ENCODE measurements around the gene NDUFS3.
A peak's percentile ranks its signal among the peaks of the same experiment; 100 is the strongest.
"Not testable (repeated sequence)": the region's sequence is repeated elsewhere in the genome, so short reads cannot be mapped to it uniquely, and the experiment has no call there.

NDUFS3 gene

DNA sequence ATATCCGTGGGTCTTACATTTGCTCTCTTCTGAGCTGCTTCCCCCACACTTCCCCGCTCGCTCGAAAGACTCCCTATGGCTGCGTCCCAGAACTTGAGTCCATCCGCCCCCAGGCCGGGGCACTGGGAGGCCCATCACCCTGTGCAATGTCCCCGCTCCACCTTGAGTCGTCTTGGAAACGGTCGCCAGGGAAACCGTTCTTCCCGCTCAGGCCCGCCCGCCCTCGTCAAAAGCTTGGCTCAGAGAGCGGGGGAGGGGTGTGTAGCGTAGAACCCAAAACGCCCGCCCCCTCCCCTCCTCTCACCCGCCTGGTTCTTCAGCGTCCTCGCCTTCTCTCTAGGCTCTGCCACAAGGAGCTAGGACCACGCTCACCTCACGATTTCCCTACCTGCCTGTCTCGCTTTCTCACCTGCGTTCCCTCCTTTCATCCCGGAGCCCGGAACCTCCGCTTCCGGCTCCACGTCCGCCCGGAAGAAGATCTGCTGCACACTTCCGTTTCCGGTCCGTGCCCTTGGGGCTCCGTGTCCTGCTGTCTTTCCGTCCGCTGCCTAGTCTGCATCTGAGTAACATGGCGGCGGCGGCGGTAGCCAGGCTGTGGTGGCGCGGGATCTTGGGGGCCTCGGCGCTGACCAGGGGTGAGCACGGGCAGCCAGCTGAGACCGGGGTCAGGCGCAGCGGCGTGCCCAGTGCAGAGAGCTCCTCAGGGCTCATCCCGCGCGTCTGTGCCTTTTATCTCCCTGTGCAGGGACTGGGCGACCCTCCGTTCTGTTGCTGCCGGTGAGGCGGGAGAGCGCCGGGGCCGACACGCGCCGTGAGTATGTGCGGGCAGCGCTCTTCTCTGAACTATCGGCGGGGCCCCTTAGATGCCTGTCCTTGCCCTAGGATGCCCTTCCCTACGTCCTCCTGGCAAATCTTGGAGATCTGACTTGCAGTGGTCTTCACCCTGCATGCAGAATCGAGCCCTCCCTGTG lies at the start of gene NDUFS3, which contains the start of gene KBTBD4:
NDUFS3 (plus strand) TSS at position 551 of the 971 bp plus-strand sequence; CDS start at position 569, 18 bp downstream.
KBTBD4 (minus strand) TSS at position 447 of the 971 bp plus-strand sequence; CDS start at position 428, 19 bp downstream.
- no peaks in the 10 kb centered on the region for H3K27me3 ChIP-seq (ENCODE audit: low read depth, low read length)
- H3K27ac ChIP-seq (ENCODE audit: low read length), result peak within 1 kb of the TSS; percentile 56
- H3K4me2 ChIP-seq (ENCODE audit: low read length), result peak within 1 kb of the TSS; percentile 95
- peak within 1 kb of the TSS; percentile 87 for H3K9ac ChIP-seq (ENCODE audit: low read length)
- H3K9me3 ChIP-seq (ENCODE audit: insufficient read depth, low read length), result no peaks in the 10 kb centered on the region
- H2AFZ ChIP-seq (ENCODE audit: low read depth, low read length), result no peak within 1 kb of the TSS; the same call in none of the 2 replicates
- no peaks in the 10 kb centered on the region for H4K20me1 ChIP-seq (ENCODE audit: insufficient read depth, low read length)
- H3K36me3 ChIP-seq (replicated peaks; ENCODE audit: low read depth, low read length), result peaks cover 46% of the 10 kb centered on the region
- peaks cover 50% of the 10 kb centered on the region for H3K79me2 ChIP-seq (ENCODE audit: low read length)
- TF ChIP-seq EZH2phosphoT487 (IDR thresholded peaks at IDR 0.05; ENCODE audit: low read depth), result no peak
- TF ChIP-seq, protein P1, sequence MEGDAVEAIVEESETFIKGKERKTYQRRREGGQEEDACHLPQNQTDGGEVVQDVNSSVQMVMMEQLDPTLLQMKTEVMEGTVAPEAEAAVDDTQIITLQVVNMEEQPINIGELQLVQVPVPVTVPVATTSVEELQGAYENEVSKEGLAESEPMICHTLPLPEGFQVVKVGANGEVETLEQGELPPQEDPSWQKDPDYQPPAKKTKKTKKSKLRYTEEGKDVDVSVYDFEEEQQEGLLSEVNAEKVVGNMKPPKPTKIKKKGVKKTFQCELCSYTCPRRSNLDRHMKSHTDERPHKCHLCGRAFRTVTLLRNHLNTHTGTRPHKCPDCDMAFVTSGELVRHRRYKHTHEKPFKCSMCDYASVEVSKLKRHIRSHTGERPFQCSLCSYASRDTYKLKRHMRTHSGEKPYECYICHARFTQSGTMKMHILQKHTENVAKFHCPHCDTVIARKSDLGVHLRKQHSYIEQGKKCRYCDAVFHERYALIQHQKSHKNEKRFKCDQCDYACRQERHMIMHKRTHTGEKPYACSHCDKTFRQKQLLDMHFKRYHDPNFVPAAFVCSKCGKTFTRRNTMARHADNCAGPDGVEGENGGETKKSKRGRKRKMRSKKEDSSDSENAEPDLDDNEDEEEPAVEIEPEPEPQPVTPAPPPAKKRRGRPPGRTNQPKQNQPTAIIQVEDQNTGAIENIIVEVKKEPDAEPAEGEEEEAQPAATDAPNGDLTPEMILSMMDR (IDR thresholded peaks at IDR 0.05; ENCODE audit: low read depth, low read length), result no peak
- H3K4me1 ChIP-seq (ENCODE audit: low read length), result peaks cover 16% of the 10 kb centered on the region
- H3K4me3 ChIP-seq (ENCODE audit: low read length), result peak within 1 kb of the TSS; percentile 90

DNA sequence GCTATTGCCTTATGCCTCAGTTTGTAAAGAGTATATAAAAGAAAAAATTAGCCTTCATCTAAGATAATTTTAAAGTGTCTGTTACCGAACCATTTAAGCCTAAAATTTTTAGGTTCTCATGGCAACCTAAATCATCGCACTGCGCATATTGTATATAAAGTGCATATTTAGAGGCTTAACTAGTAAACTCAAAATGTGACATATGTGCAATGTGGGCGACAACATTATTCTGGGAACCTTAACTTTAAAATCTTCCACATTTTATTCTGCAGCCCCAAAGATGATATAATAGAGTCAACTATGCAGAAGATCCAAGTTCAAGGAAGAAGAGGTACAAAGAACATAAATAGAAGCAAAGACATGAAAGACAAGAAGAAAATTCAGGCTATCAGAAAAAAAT lies 48.9 kb upstream of the NDUFS3 start:
- Histone ChIP-seq H2AFZ (ENCODE audit: low read depth, low read length) (no peak overlapping the region), H4K20me1 (ENCODE audit: insufficient read depth, low read length) (peaks cover 85% of the 10 kb centered on the region), H3K4me1 (ENCODE audit: low read length) (peaks cover 23% of the 10 kb centered on the region), H3K27ac (ENCODE audit: low read length) (no peak overlapping the region), H3K9ac (ENCODE audit: low read length) (no peak overlapping the region), H3K9me3 (ENCODE audit: insufficient read depth, low read length) (no peaks in the 10 kb centered on the region), H3K36me3 (replicated peaks; ENCODE audit: low read depth, low read length) (peaks cover 9% of the 10 kb centered on the region), H3K79me2 (ENCODE audit: low read length) (peaks cover 100% of the 10 kb centered on the region), H3K4me3 (ENCODE audit: low read length) (no peak overlapping the region), H3K27me3 (ENCODE audit: low read depth, low read length) (no peaks in the 10 kb centered on the region), H3K4me2 (ENCODE audit: low read length) (no peak overlapping the region)
- TF ChIP-seq, protein P1 (IDR thresholded peaks at IDR 0.05; ENCODE audit: low read depth, low read length), result no peak
- no peak for TF ChIP-seq EZH2phosphoT487 (IDR thresholded peaks at IDR 0.05; ENCODE audit: low read depth)

DNA sequence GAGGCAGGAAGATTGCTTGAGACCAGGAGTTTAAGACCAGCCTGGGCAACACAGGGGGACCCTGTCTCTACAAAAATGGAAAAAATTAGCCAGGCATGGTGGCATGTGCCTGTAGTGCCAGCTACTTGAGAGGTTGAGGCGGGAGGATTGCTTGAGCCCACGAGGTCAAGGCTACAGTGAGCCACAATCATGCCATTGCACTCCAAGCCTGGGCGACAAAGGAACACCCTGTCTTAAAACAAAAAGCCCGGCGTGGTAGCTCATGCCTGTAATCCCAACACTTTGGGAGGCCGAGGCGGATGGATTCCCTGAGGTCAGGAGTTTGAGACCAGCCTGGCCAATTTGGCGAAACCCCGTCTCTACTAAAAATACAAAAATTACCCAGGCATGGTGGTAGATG lies 48.2 kb upstream of the NDUFS3 start:
- H3K9me3 ChIP-seq (ENCODE audit: insufficient read depth, low read length); H3K27me3 ChIP-seq (ENCODE audit: low read depth, low read length); H3K4me3 ChIP-seq (ENCODE audit: low read length); H3K9ac ChIP-seq (ENCODE audit: low read length); H3K4me2 ChIP-seq (ENCODE audit: low read length); H2AFZ ChIP-seq (ENCODE audit: low read depth, low read length); H3K27ac ChIP-seq (ENCODE audit: low read length); H3K36me3 ChIP-seq (replicated peaks; ENCODE audit: low read depth, low read length): not testable (repeated sequence)
- peaks cover 15% of the 10 kb centered on the region for H3K4me1 ChIP-seq (ENCODE audit: low read length)
- H3K79me2 ChIP-seq (ENCODE audit: low read length), result peaks cover 100% of the 10 kb centered on the region
- H4K20me1 ChIP-seq (ENCODE audit: insufficient read depth, low read length), result peaks cover 82% of the 10 kb centered on the region

DNA sequence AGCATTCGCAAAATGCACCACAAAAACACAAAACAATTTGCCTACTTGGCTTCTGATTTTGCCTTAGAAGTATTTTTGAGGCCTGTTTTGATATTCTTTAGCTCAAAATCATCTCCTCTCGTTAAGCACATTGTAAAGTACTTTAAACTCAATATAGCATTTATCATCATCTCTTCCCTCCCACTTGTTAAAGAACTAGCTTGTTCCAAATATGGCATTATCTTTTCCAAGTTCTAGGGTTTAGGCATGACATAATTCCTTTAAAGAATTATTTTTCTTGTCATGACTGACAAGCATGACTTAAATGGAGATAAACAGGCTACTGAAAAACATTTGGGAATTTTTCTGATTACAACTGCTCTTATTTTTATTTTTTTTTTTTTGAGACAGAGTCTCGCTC lies 47.2 kb upstream of the NDUFS3 start:
- Histone ChIP-seq H3K4me2 (ENCODE audit: low read length) (no peak overlapping the region), H3K79me2 (ENCODE audit: low read length) (peaks cover 100% of the 10 kb centered on the region), H3K27me3 (ENCODE audit: low read depth, low read length) (no peaks in the 10 kb centered on the region), H3K9ac (ENCODE audit: low read length) (no peak overlapping the region), H2AFZ (ENCODE audit: low read depth, low read length) (no peak overlapping the region), H3K36me3 (replicated peaks; ENCODE audit: low read depth, low read length) (peaks cover 13% of the 10 kb centered on the region), H3K4me3 (ENCODE audit: low read length) (no peak overlapping the region), H4K20me1 (ENCODE audit: insufficient read depth, low read length) (peaks cover 81% of the 10 kb centered on the region), H3K4me1 (ENCODE audit: low read length) (peaks cover 6% of the 10 kb centered on the region), H3K9me3 (ENCODE audit: insufficient read depth, low read length) (no peaks in the 10 kb centered on the region), H3K27ac (ENCODE audit: low read length) (no peak overlapping the region)
- TF ChIP-seq, protein P1 (IDR thresholded peaks at IDR 0.05; ENCODE audit: low read depth, low read length), result no peak
- TF ChIP-seq EZH2phosphoT487 (IDR thresholded peaks at IDR 0.05; ENCODE audit: low read depth), result no peak
